ENCODE data around the gene HLA-E. TPM values are rescaled to one million over a fixed set of nuclear protein-coding genes. Genes with fewer than 3 reads are reported as not detected.

Gene HLA-E
- total RNA-seq, 1 donor: 320 TPM

DNA sequence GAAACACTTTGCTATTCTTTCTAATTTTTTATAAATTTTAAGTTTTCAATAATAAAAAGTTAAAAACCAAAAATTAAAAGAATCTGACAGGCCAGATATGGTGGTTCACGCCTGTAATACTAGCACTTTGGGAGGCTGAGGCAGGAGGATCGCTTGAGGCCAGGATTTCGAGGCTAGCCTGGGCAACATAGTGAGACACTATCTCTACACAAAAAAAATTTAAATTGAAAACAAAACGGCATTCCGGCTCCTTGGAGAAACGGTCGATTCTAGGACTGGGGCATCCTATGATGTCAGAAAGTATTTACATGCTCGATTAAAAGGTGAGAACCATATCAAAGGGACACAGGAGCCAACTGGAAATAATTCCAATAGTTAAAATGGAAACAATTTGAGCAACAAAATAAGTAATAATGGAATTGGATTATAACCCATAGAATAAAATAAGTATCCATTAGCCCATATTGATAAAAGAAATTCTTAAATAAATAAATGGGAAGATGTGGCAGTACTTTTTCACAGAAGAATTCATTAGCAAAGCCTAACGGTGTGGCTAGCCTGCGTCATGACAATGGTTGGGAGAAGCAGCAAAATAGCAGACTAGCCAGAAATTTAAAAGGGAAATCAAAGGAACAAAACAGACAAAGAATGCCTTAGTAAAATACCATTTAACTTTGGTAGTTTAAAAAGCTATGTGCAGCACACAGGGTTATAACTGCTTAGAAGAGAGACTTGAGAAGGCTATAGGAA lies 21.3 kb downstream of the HLA-E start:
- TF ChIP-seq, protein P1, sequence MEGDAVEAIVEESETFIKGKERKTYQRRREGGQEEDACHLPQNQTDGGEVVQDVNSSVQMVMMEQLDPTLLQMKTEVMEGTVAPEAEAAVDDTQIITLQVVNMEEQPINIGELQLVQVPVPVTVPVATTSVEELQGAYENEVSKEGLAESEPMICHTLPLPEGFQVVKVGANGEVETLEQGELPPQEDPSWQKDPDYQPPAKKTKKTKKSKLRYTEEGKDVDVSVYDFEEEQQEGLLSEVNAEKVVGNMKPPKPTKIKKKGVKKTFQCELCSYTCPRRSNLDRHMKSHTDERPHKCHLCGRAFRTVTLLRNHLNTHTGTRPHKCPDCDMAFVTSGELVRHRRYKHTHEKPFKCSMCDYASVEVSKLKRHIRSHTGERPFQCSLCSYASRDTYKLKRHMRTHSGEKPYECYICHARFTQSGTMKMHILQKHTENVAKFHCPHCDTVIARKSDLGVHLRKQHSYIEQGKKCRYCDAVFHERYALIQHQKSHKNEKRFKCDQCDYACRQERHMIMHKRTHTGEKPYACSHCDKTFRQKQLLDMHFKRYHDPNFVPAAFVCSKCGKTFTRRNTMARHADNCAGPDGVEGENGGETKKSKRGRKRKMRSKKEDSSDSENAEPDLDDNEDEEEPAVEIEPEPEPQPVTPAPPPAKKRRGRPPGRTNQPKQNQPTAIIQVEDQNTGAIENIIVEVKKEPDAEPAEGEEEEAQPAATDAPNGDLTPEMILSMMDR (IDR thresholded peaks at IDR 0.05; ENCODE audit: extremely low read depth, low read depth, low read length): no peak
- DNase-seq (ENCODE audit: insufficient read length, low spot score, missing footprints): no peak
- no peak overlapping the region for H2AFZ ChIP-seq (ENCODE audit: low read length)
- no peaks in the 10 kb centered on the region for H3K9me3 ChIP-seq (ENCODE audit: low read depth, low read length)
- H4K20me1 ChIP-seq (ENCODE audit: insufficient read depth, low read length): no peaks in the 10 kb centered on the region
- H3K4me3 ChIP-seq (ENCODE audit: insufficient read depth, low read length): no peak overlapping the region
- H3K36me3 ChIP-seq (ENCODE audit: insufficient read depth, low read length): no peaks in the 10 kb centered on the region
- H3K27ac ChIP-seq (ENCODE audit: low read depth, low read length): no peak overlapping the region
- peaks cover 5% of the 10 kb centered on the region for H3K4me1 ChIP-seq (ENCODE audit: insufficient read depth, low read length)
- no peak overlapping the region for H3K4me2 ChIP-seq (ENCODE audit: insufficient read depth, low read length)
- no peaks in the 10 kb centered on the region for H3K79me2 ChIP-seq (ENCODE audit: insufficient read depth, low read length)
- H3K27me3 ChIP-seq (ENCODE audit: insufficient read depth, low read length): no peaks in the 10 kb centered on the region

DNA sequence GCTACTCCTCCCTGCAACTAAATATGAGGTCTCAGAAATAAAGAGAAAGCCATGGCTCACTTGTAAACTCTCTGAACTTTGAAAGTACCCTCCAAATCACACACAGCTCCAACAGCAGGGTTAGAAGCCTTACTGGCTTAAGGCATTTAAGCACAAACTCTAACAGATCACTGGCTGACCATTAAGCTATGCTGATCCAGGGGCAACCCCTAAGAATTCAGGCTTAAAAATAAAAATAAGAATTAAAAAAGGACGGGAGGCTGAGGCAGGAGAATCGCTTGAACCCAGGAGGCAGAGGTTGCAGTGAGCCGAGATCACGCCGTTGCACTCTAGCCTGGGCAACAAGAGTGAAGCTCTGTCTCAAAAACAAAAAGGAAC lies 21.8 kb downstream of the HLA-E start:
- no peak for DNase-seq (ENCODE audit: insufficient read length, low spot score, missing footprints)
- H2AFZ ChIP-seq (ENCODE audit: low read length): no peak overlapping the region
- TF ChIP-seq, protein P1 (IDR thresholded peaks at IDR 0.05; ENCODE audit: extremely low read depth, low read depth, low read length): no peak
- no peaks in the 10 kb centered on the region for H3K36me3 ChIP-seq (ENCODE audit: insufficient read depth, low read length)
- no peaks in the 10 kb centered on the region for H3K79me2 ChIP-seq (ENCODE audit: insufficient read depth, low read length)
- no peak overlapping the region for H3K27ac ChIP-seq (ENCODE audit: low read depth, low read length)
- no peak overlapping the region for H3K4me2 ChIP-seq (ENCODE audit: insufficient read depth, low read length)
- H3K27me3 ChIP-seq (ENCODE audit: insufficient read depth, low read length): no peaks in the 10 kb centered on the region
- peaks cover 5% of the 10 kb centered on the region for H3K4me1 ChIP-seq (ENCODE audit: insufficient read depth, low read length)
- no peaks in the 10 kb centered on the region for H4K20me1 ChIP-seq (ENCODE audit: insufficient read depth, low read length)
- no peaks in the 10 kb centered on the region for H3K9me3 ChIP-seq (ENCODE audit: low read depth, low read length)
- H3K4me3 ChIP-seq (ENCODE audit: insufficient read depth, low read length): no peak overlapping the region

DNA sequence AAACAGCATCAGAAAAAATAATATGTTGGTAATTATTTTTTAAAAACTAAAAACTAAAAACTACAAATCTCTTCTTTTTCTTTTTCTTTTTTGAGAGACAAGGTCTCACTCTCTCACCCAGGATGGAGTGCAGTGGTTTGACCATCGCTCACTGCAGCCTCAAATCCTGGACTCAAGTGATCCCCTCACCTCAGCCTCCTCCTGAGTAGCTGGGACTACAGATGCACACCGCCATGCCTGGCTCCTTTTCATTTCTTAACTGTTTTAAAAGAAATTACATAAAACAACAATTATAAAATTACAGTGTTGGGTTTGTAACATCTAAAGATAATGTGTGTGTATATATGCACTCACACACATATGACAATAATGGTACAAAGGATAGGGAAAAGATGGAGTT lies 24.1 kb downstream of the HLA-E start:
- no peaks in the 10 kb centered on the region for H3K27me3 ChIP-seq (ENCODE audit: insufficient read depth, low read length)

DNA sequence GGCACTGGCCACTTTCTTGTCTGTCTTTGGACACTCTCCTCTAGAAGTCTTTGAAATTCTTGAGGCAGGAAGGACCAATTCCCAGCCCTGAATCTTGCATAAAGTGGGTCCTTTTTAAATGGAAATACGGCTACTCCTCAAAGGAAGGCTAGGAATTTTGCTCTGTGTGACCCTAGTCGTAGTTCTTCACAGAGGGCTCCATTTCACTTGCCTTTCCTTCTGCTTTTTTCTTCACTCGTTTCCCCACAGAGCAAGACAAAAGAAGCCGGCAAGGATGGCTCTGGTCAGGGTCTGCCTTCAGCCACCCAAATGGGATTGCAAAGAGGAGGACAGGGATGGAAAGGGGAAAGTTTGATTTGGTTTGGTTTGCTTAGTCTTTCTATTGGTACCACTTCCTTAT lies 25.8 kb downstream of the HLA-E start:
- TF ChIP-seq, protein P1 (IDR thresholded peaks at IDR 0.05; ENCODE audit: extremely low read depth, low read depth, low read length): no peak
- H2AFZ ChIP-seq (ENCODE audit: low read length): peak overlapping the region; percentile 0
- no peak overlapping the region for H3K4me3 ChIP-seq (ENCODE audit: insufficient read depth, low read length)
- no peaks in the 10 kb centered on the region for H4K20me1 ChIP-seq (ENCODE audit: insufficient read depth, low read length)
- no peak overlapping the region for H3K4me2 ChIP-seq (ENCODE audit: insufficient read depth, low read length)
- no peak for DNase-seq (ENCODE audit: insufficient read length, low spot score, missing footprints)
- no peaks in the 10 kb centered on the region for H3K79me2 ChIP-seq (ENCODE audit: insufficient read depth, low read length)
- H3K27me3 ChIP-seq (ENCODE audit: insufficient read depth, low read length): no peaks in the 10 kb centered on the region
- no peaks in the 10 kb centered on the region for H3K36me3 ChIP-seq (ENCODE audit: insufficient read depth, low read length)
- no peaks in the 10 kb centered on the region for H3K9me3 ChIP-seq (ENCODE audit: low read depth, low read length)
- peaks cover 4% of the 10 kb centered on the region for H3K4me1 ChIP-seq (ENCODE audit: insufficient read depth, low read length)
- no peak overlapping the region for H3K27ac ChIP-seq (ENCODE audit: low read depth, low read length)

More for the DNA sequence above, 24.1 kb downstream of the HLA-E start:
- Histone ChIP-seq H2AFZ (ENCODE audit: low read length) (no peak overlapping the region), H3K36me3 (ENCODE audit: insufficient read depth, low read length) (no peaks in the 10 kb centered on the region), H3K4me2 (ENCODE audit: insufficient read depth, low read length) (no peak overlapping the region), H4K20me1 (ENCODE audit: insufficient read depth, low read length) (no peaks in the 10 kb centered on the region), H3K4me1 (ENCODE audit: insufficient read depth, low read length) (peaks cover 9% of the 10 kb centered on the region), H3K9me3 (ENCODE audit: low read depth, low read length) (no peaks in the 10 kb centered on the region), H3K79me2 (ENCODE audit: insufficient read depth, low read length) (no peaks in the 10 kb centered on the region), H3K27ac (ENCODE audit: low read depth, low read length) (no peak overlapping the region), H3K4me3 (ENCODE audit: insufficient read depth, low read length) (no peak overlapping the region)
- DNase-seq (ENCODE audit: insufficient read length, low spot score, missing footprints): no peak
- TF ChIP-seq, protein P1 (IDR thresholded peaks at IDR 0.05; ENCODE audit: extremely low read depth, low read depth, low read length): no peak
